LNCAP (cell line): ENCODE results near the gene PID1.

Source experiments
- CTCF ChIP-seq: fragments of 450-650 bp; IDR thresholded peaks from 2 replicates; pipeline ENCODE4 v1.5.1; 2017; ENCODE audit warnings: mild to moderate bottlenecking

Gene PID1

GRCh38 chr2:229051798-229052197, 219.3 kb downstream of the PID1 start:
- no peak for TF ChIP-seq CTCF

GRCh38 chr2:229050133-229050532, 221.0 kb downstream of the PID1 start:
- no peak for TF ChIP-seq CTCF

GRCh38 chr2:229048134-229048533, 223.0 kb downstream of the PID1 start:
- TF ChIP-seq CTCF, result no peak

- no peak for TF ChIP-seq CTCF
Measured at GRCh38 chr2:229045671-229046070, 225.4 kb downstream of the PID1 start.

GRCh38 chr2:229044581-229044980, 226.5 kb downstream of the PID1 start:
- TF ChIP-seq CTCF, result no peak

GRCh38 chr2:229043681-229044080, 227.4 kb downstream of the PID1 start:
- TF ChIP-seq CTCF, result no peak

- no peak for TF ChIP-seq CTCF
Measured at GRCh38 chr2:229042349-229042748, 228.7 kb downstream of the PID1 start.

- TF ChIP-seq CTCF, result no peak
Measured at GRCh38 chr2:229041691-229042090, 229.4 kb downstream of the PID1 start.
